Tibial nerve (tissue), 3 donors: Measurements from ENCODE around the gene VGLL2.

Experiments
- POLR2A ChIP-seq, 2 donors: fragments of 450-650 bp; IDR thresholded peaks; one replicate each; pipeline ENCODE4 v1.6.1; 2017; ENCODE audit warnings: antibody characterized with exemption in 2 of 2, mild to moderate bottlenecking in 2 of 2, moderate library complexity in 2 of 2
- TF ChIP-seq, protein P1 (sequence below), 5 experiments: fragments of 200-600 bp in 3 of 5; fragments of 450-650 bp in 2 of 5; sonication (generic) in 3 of 5; IDR thresholded peaks; one replicate each; pipeline ENCODE4 v1.5.1; 2016 to 2019; ENCODE audit warnings: antibody characterized with exemption in 5 of 5, mild to moderate bottlenecking in 3 of 5, moderate library complexity in 2 of 5

DNA sequence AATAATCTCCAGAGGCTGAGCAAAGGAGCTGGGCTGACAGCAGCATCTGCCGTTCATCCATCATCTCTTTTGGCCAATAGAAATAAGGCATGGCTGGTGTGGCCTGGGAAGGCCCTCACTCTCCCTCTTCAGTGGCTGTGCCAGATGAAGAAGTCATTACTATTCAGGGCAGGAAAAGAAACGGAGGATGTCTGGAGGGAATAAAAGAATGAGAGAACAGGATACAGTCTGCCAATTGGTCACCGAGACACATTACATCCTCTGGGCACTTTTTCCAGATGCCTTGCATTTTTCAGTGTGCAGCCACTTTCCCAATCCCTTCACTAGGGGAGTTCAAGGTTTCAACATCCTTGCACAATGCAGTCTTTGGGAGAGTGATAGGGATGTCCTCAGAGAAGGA is 32.2 kb upstream of the VGLL2 start:
- TF ChIP-seq POLR2A (IDR thresholded peaks at IDR 0.05) = no peak
- TF ChIP-seq, protein P1, sequence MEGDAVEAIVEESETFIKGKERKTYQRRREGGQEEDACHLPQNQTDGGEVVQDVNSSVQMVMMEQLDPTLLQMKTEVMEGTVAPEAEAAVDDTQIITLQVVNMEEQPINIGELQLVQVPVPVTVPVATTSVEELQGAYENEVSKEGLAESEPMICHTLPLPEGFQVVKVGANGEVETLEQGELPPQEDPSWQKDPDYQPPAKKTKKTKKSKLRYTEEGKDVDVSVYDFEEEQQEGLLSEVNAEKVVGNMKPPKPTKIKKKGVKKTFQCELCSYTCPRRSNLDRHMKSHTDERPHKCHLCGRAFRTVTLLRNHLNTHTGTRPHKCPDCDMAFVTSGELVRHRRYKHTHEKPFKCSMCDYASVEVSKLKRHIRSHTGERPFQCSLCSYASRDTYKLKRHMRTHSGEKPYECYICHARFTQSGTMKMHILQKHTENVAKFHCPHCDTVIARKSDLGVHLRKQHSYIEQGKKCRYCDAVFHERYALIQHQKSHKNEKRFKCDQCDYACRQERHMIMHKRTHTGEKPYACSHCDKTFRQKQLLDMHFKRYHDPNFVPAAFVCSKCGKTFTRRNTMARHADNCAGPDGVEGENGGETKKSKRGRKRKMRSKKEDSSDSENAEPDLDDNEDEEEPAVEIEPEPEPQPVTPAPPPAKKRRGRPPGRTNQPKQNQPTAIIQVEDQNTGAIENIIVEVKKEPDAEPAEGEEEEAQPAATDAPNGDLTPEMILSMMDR (IDR thresholded peaks at IDR 0.05) = no peak
